ENCODE data around the gene C1QTNF3.

DNA sequence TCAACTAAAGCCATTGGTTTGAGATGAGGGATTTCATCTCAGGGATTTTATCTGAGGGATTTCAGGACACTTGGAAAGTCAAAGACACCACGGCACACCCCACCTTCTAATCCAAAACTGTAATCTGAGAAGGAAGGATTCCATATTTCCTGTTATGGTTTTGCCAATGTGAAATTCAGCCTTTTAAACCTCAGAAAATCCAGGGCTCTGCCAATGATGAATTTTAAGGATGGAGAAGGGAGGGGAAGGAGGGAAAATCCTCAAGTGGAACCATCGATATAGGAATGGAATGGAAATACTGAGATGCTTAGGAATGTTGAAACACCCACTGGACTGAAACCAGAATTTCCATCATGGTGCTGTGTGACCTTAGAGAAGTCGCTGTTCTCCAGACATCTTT lies 5.3 kb downstream of the C1QTNF3 start:
- no peak for TF ChIP-seq EZH2 (IDR thresholded peaks at IDR 0.05; ENCODE audit: low read depth, unreplicated experiment)
- TF ChIP-seq, protein P1, sequence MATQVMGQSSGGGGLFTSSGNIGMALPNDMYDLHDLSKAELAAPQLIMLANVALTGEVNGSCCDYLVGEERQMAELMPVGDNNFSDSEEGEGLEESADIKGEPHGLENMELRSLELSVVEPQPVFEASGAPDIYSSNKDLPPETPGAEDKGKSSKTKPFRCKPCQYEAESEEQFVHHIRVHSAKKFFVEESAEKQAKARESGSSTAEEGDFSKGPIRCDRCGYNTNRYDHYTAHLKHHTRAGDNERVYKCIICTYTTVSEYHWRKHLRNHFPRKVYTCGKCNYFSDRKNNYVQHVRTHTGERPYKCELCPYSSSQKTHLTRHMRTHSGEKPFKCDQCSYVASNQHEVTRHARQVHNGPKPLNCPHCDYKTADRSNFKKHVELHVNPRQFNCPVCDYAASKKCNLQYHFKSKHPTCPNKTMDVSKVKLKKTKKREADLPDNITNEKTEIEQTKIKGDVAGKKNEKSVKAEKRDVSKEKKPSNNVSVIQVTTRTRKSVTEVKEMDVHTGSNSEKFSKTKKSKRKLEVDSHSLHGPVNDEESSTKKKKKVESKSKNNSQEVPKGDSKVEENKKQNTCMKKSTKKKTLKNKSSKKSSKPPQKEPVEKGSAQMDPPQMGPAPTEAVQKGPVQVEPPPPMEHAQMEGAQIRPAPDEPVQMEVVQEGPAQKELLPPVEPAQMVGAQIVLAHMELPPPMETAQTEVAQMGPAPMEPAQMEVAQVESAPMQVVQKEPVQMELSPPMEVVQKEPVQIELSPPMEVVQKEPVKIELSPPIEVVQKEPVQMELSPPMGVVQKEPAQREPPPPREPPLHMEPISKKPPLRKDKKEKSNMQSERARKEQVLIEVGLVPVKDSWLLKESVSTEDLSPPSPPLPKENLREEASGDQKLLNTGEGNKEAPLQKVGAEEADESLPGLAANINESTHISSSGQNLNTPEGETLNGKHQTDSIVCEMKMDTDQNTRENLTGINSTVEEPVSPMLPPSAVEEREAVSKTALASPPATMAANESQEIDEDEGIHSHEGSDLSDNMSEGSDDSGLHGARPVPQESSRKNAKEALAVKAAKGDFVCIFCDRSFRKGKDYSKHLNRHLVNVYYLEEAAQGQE (IDR thresholded peaks at IDR 0.05; ENCODE audit: unreplicated experiment) = no peak
- TF ChIP-seq, protein P2, sequence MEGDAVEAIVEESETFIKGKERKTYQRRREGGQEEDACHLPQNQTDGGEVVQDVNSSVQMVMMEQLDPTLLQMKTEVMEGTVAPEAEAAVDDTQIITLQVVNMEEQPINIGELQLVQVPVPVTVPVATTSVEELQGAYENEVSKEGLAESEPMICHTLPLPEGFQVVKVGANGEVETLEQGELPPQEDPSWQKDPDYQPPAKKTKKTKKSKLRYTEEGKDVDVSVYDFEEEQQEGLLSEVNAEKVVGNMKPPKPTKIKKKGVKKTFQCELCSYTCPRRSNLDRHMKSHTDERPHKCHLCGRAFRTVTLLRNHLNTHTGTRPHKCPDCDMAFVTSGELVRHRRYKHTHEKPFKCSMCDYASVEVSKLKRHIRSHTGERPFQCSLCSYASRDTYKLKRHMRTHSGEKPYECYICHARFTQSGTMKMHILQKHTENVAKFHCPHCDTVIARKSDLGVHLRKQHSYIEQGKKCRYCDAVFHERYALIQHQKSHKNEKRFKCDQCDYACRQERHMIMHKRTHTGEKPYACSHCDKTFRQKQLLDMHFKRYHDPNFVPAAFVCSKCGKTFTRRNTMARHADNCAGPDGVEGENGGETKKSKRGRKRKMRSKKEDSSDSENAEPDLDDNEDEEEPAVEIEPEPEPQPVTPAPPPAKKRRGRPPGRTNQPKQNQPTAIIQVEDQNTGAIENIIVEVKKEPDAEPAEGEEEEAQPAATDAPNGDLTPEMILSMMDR (conservative IDR thresholded peaks at IDR 0.05; ENCODE audit: low read depth in 2 of 2) = no peak
- TF ChIP-seq POLR2AphosphoS5 (IDR thresholded peaks at IDR 0.05; ENCODE audit: low read depth) = no peak
- no peak for TF ChIP-seq NANOG (IDR thresholded peaks at IDR 0.05; ENCODE audit: borderline replicate concordance)
- no peak for TF ChIP-seq JUNB (IDR thresholded peaks at IDR 0.05; ENCODE audit: unreplicated experiment)
- no peak for TF ChIP-seq CREB1 (CRISPR knock-in tag; IDR thresholded peaks at IDR 0.05; ENCODE audit: low read depth)
- TF ChIP-seq EZH2phosphoT487 (IDR thresholded peaks at IDR 0.05; ENCODE audit: unreplicated experiment) = no peak
- TF ChIP-seq, protein P3, sequence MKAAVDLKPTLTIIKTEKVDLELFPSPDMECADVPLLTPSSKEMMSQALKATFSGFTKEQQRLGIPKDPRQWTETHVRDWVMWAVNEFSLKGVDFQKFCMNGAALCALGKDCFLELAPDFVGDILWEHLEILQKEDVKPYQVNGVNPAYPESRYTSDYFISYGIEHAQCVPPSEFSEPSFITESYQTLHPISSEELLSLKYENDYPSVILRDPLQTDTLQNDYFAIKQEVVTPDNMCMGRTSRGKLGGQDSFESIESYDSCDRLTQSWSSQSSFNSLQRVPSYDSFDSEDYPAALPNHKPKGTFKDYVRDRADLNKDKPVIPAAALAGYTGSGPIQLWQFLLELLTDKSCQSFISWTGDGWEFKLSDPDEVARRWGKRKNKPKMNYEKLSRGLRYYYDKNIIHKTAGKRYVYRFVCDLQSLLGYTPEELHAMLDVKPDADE (IDR thresholded peaks at IDR 0.05) = no peak
- no peak for TF ChIP-seq ZNF331 (CRISPR knock-in tag; IDR thresholded peaks at IDR 0.05; ENCODE audit: low read depth)
- TF ChIP-seq STAT1 (IDR thresholded peaks at IDR 0.05; ENCODE audit: unreplicated experiment) = no peak

Measured in GM23338 (cell line).